HEK293 (cell line): ENCODE results near the gene HOXB13.
A peak's percentile ranks its signal among the peaks of the same experiment; 100 is the strongest.

Source experiments
- KLF7 ChIP-seq: fragments of 450-650 bp; formaldehyde crosslinking; IDR thresholded peaks from 2 replicates; pipeline ENCODE4 v1.5.1; 2016; ENCODE audit warnings: missing biosample characterization, missing genetic modification characterization, borderline replicate concordance
- MYNN ChIP-seq: fragments of 450-650 bp; formaldehyde crosslinking; IDR thresholded peaks from 2 replicates; pipeline ENCODE4 v1.5.1; 2016; ENCODE audit warnings: missing biosample characterization, missing genetic modification characterization, borderline replicate concordance
- SP7 ChIP-seq: fragments of 450-650 bp; formaldehyde crosslinking; IDR thresholded peaks from 2 replicates; pipeline ENCODE4 v1.5.1; 2016; ENCODE audit warnings: missing biosample characterization, missing genetic modification characterization
- YY1 ChIP-seq: fragments of 450-650 bp; formaldehyde crosslinking; IDR thresholded peaks from 2 replicates; pipeline ENCODE4 v1.5.1; 2018; ENCODE audit warnings: missing biosample characterization, missing genetic modification characterization
- ZFP69B ChIP-seq: fragments of 450-650 bp; formaldehyde crosslinking; IDR thresholded peaks from 2 replicates; pipeline ENCODE4 v1.5.1; 2016; ENCODE audit warnings: missing biosample characterization, missing genetic modification characterization
- ZNF175 ChIP-seq: fragments of 450-650 bp; formaldehyde crosslinking; IDR thresholded peaks from 2 replicates; pipeline ENCODE4 v1.5.1; 2016; ENCODE audit warnings: missing biosample characterization, missing genetic modification characterization
- ZNF324 ChIP-seq: fragments of 450-650 bp; formaldehyde crosslinking; IDR thresholded peaks from 2 replicates; pipeline ENCODE4 v1.5.1; 2016; ENCODE audit warnings: missing biosample characterization, missing genetic modification characterization
- ZNF416 ChIP-seq: fragments of 450-650 bp; formaldehyde crosslinking; IDR thresholded peaks from 2 replicates; pipeline ENCODE4 v1.5.1; 2016; ENCODE audit warnings: missing biosample characterization, missing genetic modification characterization
- ZNF530 ChIP-seq: fragments of 450-650 bp; formaldehyde crosslinking; IDR thresholded peaks from 2 replicates; pipeline ENCODE4 v1.5.1; 2016; ENCODE audit warnings: low read depth, missing biosample characterization, missing genetic modification characterization
- ZNF610 ChIP-seq: fragments of 450-650 bp; formaldehyde crosslinking; IDR thresholded peaks from 2 replicates; pipeline ENCODE4 v1.5.1; 2016; ENCODE audit warnings: missing biosample characterization, missing genetic modification characterization, borderline replicate concordance
- ZNF660 ChIP-seq: fragments of 450-650 bp; IDR thresholded peaks from 2 replicates; pipeline ENCODE4 v1.5.1; 2018; ENCODE audit warnings: missing biosample characterization, mild to moderate bottlenecking, missing genetic modification characterization
- ZNF777 ChIP-seq: fragments of 450-650 bp; formaldehyde crosslinking; IDR thresholded peaks from 2 replicates; pipeline ENCODE4 v1.5.1; 2017; ENCODE audit warnings: missing biosample characterization, missing genetic modification characterization, borderline replicate concordance
- ZNF792 ChIP-seq: fragments of 450-650 bp; formaldehyde crosslinking; IDR thresholded peaks from 2 replicates; pipeline ENCODE4 v1.5.1; 2016; ENCODE audit warnings: missing biosample characterization, missing genetic modification characterization
- ZSCAN16 ChIP-seq: fragments of 450-650 bp; formaldehyde crosslinking; IDR thresholded peaks from 2 replicates; pipeline ENCODE4 v1.5.1; 2016; ENCODE audit warnings: missing biosample characterization, missing genetic modification characterization
- TF ChIP-seq, protein P1 (sequence below): fragments of 450-650 bp; formaldehyde crosslinking; IDR thresholded peaks from 2 replicates; pipeline ENCODE4 v1.5.1; 2017; ENCODE audit warnings: missing biosample characterization, missing genetic modification characterization
- TF ChIP-seq, protein P2 (sequence below): fragments of 450-650 bp; formaldehyde crosslinking; IDR thresholded peaks from 2 replicates; pipeline ENCODE4 v1.5.1; 2016; ENCODE audit warnings: missing biosample characterization, missing genetic modification characterization
- TF ChIP-seq, protein P3 (sequence below): fragments of 450-650 bp; formaldehyde crosslinking; IDR thresholded peaks from 2 replicates; pipeline ENCODE4 v1.5.1; 2017; ENCODE audit warnings: missing biosample characterization, missing genetic modification characterization
- TF ChIP-seq, protein P4 (sequence below): fragments of 450-650 bp; formaldehyde crosslinking; IDR thresholded peaks from 2 replicates; pipeline ENCODE4 v1.5.1; 2016; ENCODE audit warnings: missing biosample characterization, missing genetic modification characterization
- TF ChIP-seq, protein P5 (sequence below): fragments of 450-650 bp; formaldehyde crosslinking; IDR thresholded peaks from 2 replicates; pipeline ENCODE4 v1.5.1; 2016; ENCODE audit warnings: missing biosample characterization, missing genetic modification characterization
- TF ChIP-seq, protein P6 (sequence below): fragments of 450-650 bp; formaldehyde crosslinking; IDR thresholded peaks from 2 replicates; pipeline ENCODE4 v1.5.1; 2016; ENCODE audit warnings: missing biosample characterization, missing genetic modification characterization
- TF ChIP-seq, protein P7 (sequence below): fragments of 450-650 bp; formaldehyde crosslinking; IDR thresholded peaks from 2 replicates; pipeline ENCODE4 v1.5.1; 2016; ENCODE audit warnings: missing biosample characterization, missing genetic modification characterization
- TF ChIP-seq, protein P8 (sequence below): fragments of 450-650 bp; formaldehyde crosslinking; IDR thresholded peaks from 2 replicates; pipeline ENCODE4; 2016; ENCODE audit warnings: missing biosample characterization, missing genetic modification characterization

Gene HOXB13

DNA sequence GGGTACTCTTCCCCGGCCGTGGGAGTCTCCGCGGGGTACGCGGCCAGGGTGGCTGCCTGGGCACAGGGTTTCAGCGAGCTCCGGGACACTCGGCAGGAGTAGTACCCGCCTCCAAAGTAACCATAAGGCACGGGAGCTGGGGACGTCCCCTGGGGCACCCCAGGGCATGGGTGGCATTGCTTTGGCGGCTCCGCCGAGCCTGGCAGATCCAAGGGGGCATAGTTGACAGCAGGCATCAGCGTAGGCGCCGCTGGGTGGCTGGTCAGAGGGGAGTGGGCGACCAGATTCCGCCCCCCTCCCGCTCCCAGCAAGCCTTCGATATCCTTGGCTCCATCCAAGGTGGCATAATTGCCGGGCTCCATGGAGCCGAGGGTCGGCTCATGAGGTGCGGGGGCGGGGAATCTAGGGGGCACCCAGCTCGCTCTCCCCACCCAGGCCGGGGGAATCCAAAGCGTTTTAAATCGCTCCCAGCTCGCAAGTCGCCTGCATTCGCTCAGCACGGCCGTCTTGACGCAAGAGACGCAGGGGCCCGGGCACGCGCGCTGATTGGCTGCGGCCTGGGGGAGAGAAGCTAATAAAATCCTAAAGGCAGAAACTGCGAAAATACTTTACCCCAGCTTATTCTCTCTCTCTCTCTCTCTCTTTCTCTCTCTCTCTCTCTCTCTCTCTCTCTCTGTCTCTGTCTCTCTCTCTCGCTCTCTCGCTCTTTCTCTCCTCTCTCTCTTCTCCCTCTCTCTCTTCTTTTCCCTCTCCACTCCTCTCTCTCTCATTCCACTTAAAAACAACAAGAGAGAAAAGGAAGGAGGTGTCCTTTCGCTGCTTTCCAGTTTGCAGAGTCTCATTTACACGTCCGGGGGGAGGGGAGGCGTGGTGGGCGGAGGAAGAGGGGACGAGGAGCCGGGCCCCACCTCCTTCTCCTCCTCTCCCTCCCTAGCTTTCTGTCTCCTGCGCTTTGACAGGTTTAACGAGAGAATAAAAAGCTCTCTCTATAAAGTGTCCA is at the start of gene HOXB13 (continued):
- TF ChIP-seq, protein P1, sequence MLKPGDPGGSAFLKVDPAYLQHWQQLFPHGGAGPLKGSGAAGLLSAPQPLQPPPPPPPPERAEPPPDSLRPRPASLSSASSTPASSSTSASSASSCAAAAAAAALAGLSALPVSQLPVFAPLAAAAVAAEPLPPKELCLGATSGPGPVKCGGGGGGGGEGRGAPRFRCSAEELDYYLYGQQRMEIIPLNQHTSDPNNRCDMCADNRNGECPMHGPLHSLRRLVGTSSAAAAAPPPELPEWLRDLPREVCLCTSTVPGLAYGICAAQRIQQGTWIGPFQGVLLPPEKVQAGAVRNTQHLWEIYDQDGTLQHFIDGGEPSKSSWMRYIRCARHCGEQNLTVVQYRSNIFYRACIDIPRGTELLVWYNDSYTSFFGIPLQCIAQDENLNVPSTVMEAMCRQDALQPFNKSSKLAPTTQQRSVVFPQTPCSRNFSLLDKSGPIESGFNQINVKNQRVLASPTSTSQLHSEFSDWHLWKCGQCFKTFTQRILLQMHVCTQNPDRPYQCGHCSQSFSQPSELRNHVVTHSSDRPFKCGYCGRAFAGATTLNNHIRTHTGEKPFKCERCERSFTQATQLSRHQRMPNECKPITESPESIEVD (tag by site-specific recombination), result peak; percentile 72; the same call in 1 of the 2 replicates
- TF ChIP-seq ZNF530 (tag by site-specific recombination) (no peak), ZNF792 (tag by site-specific recombination) (peak; percentile 92), ZNF660 (tag by site-specific recombination) (0 out of 2 replicates have a peak, but pooled peaks have one; percentile 7), ZNF610 (tag by site-specific recombination) (peak; percentile 87), KLF7 (peak; percentile 96), MYNN (tag by site-specific recombination) (peak; percentile 75; the same call in 1 of the 2 replicates), ZNF175 (no peak), ZNF324 (peak; percentile 99), ZFP69B (tag by site-specific recombination) (peak; percentile 100), ZNF416 (no peak), ZSCAN16 (tag by site-specific recombination) (peak; percentile 75), SP7 (tag by site-specific recombination) (peak; percentile 98), ZNF777 (tag by site-specific recombination) (peak; percentile 91; the same call in 1 of the 2 replicates), YY1 (tag by site-specific recombination) (no peak)
- TF ChIP-seq, protein P2, sequence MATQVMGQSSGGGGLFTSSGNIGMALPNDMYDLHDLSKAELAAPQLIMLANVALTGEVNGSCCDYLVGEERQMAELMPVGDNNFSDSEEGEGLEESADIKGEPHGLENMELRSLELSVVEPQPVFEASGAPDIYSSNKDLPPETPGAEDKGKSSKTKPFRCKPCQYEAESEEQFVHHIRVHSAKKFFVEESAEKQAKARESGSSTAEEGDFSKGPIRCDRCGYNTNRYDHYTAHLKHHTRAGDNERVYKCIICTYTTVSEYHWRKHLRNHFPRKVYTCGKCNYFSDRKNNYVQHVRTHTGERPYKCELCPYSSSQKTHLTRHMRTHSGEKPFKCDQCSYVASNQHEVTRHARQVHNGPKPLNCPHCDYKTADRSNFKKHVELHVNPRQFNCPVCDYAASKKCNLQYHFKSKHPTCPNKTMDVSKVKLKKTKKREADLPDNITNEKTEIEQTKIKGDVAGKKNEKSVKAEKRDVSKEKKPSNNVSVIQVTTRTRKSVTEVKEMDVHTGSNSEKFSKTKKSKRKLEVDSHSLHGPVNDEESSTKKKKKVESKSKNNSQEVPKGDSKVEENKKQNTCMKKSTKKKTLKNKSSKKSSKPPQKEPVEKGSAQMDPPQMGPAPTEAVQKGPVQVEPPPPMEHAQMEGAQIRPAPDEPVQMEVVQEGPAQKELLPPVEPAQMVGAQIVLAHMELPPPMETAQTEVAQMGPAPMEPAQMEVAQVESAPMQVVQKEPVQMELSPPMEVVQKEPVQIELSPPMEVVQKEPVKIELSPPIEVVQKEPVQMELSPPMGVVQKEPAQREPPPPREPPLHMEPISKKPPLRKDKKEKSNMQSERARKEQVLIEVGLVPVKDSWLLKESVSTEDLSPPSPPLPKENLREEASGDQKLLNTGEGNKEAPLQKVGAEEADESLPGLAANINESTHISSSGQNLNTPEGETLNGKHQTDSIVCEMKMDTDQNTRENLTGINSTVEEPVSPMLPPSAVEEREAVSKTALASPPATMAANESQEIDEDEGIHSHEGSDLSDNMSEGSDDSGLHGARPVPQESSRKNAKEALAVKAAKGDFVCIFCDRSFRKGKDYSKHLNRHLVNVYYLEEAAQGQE (tag by site-specific recombination), result peak; percentile 82
- TF ChIP-seq, protein P3, sequence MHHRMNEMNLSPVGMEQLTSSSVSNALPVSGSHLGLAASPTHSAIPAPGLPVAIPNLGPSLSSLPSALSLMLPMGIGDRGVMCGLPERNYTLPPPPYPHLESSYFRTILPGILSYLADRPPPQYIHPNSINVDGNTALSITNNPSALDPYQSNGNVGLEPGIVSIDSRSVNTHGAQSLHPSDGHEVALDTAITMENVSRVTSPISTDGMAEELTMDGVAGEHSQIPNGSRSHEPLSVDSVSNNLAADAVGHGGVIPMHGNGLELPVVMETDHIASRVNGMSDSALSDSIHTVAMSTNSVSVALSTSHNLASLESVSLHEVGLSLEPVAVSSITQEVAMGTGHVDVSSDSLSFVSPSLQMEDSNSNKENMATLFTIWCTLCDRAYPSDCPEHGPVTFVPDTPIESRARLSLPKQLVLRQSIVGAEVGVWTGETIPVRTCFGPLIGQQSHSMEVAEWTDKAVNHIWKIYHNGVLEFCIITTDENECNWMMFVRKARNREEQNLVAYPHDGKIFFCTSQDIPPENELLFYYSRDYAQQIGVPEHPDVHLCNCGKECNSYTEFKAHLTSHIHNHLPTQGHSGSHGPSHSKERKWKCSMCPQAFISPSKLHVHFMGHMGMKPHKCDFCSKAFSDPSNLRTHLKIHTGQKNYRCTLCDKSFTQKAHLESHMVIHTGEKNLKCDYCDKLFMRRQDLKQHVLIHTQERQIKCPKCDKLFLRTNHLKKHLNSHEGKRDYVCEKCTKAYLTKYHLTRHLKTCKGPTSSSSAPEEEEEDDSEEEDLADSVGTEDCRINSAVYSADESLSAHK, result peak; percentile 96
- TF ChIP-seq, protein P4, sequence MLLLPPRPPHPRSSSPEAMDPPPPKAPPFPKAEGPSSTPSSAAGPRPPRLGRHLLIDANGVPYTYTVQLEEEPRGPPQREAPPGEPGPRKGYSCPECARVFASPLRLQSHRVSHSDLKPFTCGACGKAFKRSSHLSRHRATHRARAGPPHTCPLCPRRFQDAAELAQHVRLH, result peak; percentile 98
- TF ChIP-seq, protein P5, sequence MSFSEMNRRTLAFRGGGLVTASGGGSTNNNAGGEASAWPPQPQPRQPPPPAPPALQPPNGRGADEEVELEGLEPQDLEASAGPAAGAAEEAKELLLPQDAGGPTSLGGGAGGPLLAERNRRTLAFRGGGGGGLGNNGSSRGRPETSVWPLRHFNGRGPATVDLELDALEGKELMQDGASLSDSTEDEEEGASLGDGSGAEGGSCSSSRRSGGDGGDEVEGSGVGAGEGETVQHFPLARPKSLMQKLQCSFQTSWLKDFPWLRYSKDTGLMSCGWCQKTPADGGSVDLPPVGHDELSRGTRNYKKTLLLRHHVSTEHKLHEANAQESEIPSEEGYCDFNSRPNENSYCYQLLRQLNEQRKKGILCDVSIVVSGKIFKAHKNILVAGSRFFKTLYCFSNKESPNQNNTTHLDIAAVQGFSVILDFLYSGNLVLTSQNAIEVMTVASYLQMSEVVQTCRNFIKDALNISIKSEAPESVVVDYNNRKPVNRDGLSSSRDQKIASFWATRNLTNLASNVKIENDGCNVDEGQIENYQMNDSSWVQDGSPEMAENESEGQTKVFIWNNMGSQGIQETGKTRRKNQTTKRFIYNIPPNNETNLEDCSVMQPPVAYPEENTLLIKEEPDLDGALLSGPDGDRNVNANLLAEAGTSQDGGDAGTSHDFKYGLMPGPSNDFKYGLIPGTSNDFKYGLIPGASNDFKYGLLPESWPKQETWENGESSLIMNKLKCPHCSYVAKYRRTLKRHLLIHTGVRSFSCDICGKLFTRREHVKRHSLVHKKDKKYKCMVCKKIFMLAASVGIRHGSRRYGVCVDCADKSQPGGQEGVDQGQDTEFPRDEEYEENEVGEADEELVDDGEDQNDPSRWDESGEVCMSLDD (tag by site-specific recombination), result peak; percentile 88
- TF ChIP-seq, protein P6, sequence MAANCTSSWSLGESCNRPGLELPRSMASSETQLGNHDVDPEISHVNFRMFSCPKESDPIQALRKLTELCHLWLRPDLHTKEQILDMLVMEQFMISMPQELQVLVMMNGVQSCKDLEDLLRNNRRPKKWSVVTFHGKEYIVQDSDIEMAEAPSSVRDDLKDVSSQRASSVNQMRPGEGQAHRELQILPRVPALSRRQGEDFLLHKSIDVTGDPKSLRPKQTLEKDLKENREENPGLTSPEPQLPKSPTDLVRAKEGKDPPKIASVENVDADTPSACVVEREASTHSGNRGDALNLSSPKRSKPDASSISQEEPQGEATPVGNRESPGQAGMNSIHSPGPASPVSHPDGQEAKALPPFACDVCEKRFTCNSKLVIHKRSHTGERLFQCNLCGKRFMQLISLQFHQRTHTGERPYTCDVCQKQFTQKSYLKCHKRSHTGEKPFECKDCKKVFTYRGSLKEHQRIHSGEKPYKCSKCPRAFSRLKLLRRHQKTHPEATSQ (tag by site-specific recombination), result peak; percentile 53; the same call in 1 of the 2 replicates
- TF ChIP-seq, protein P7, sequence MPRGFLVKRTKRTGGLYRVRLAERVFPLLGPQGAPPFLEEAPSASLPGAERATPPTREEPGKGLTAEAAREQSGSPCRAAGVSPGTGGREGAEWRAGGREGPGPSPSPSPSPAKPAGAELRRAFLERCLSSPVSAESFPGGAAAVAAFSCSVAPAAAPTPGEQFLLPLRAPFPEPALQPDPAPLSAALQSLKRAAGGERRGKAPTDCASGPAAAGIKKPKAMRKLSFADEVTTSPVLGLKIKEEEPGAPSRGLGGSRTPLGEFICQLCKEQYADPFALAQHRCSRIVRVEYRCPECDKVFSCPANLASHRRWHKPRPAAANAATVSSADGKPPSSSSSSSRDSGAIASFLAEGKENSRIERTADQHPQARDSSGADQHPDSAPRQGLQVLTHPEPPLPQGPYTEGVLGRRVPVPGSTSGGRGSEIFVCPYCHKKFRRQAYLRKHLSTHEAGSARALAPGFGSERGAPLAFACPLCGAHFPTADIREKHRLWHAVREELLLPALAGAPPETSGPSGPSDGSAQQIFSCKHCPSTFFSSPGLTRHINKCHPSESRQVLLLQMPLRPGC (tag by site-specific recombination), result peak; percentile 94
- TF ChIP-seq, protein P8, sequence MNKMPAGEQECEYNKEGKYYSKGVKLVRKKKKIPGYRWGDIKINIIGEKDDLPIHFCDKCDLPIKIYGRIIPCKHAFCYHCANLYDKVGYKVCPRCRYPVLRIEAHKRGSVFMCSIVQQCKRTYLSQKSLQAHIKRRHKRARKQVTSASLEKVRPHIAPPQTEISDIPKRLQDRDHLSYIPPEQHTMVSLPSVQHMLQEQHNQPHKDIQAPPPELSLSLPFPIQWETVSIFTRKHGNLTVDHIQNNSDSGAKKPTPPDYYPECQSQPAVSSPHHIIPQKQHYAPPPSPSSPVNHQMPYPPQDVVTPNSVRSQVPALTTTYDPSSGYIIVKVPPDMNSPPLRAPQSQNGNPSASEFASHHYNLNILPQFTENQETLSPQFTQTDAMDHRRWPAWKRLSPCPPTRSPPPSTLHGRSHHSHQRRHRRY (tag by site-specific recombination), result 0 out of 2 replicates have a peak, but pooled peaks have one; percentile 60
